ENCODE measurements around the gene YDJC.
"Not testable (repeated sequence)": the region's sequence is repeated elsewhere in the genome, so short reads cannot be mapped to it uniquely, and the experiment has no call there.

YDJC gene

GRCh38 chr22:21611210-21611977, 18.4 kb downstream of the YDJC start:
- DNase-seq (ENCODE audit: low spot score) = no peak
- TF ChIP-seq CTCF (IDR thresholded peaks at IDR 0.05) = no peak
- H3K27ac ChIP-seq = no peak overlapping the region
- H3K4me3 ChIP-seq = no peak overlapping the region

GRCh38 chr22:21609556-21610157, 20.2 kb downstream of the YDJC start:
- not testable (repeated sequence) for H3K4me3 ChIP-seq; DNase-seq (ENCODE audit: low spot score); H3K27ac ChIP-seq

GRCh38 chr22:21606775-21607174, 23.0 kb downstream of the YDJC start:
- DNase-seq (ENCODE audit: low spot score) = no peak
- Histone ChIP-seq H3K4me3 (no peak overlapping the region), H3K27ac (no peak overlapping the region)
- no peak for TF ChIP-seq CTCF (IDR thresholded peaks at IDR 0.05)

- no peak overlapping the region for H3K27ac ChIP-seq
- no peak overlapping the region for H3K4me3 ChIP-seq
- DNase-seq (ENCODE audit: low spot score) = no peak
- no peak for TF ChIP-seq CTCF (IDR thresholded peaks at IDR 0.05)
Observed at GRCh38 chr22:21605887-21606564, 23.8 kb downstream of the YDJC start.

- TF ChIP-seq CTCF (IDR thresholded peaks at IDR 0.05) = no peak
- Histone ChIP-seq H3K27ac (no peak overlapping the region), H3K4me3 (no peak overlapping the region)
- DNase-seq (ENCODE audit: low spot score) = no peak
Observed at GRCh38 chr22:21603973-21604372, 25.8 kb downstream of the YDJC start.

- DNase-seq (ENCODE audit: low spot score) = no peak
- TF ChIP-seq CTCF (IDR thresholded peaks at IDR 0.05) = no peak
- H3K4me3 ChIP-seq = no peak overlapping the region
- H3K27ac ChIP-seq = no peak overlapping the region
Observed at GRCh38 chr22:21602579-21602978, 27.2 kb downstream of the YDJC start.

GRCh38 chr22:21599053-21599893, 30.5 kb downstream of the YDJC start:
- no peak overlapping the region for H3K27ac ChIP-seq
- DNase-seq (ENCODE audit: low spot score) = no peak
- H3K4me3 ChIP-seq = no peak overlapping the region
- no peak for TF ChIP-seq CTCF (IDR thresholded peaks at IDR 0.05)

All from coronary artery (tissue), 2 donors.